K562 (cell line): Measurements from ENCODE around the gene UCHL5. TPM values are rescaled to one million over a fixed set of nuclear protein-coding genes. Genes with fewer than 3 reads are reported as not detected.

Experiments
- ARID1B ChIP-seq: fragments of 450-650 bp; IDR thresholded peaks from 2 replicates; pipeline ENCODE4 v1.6.1; 2016; ENCODE audit warnings: antibody characterized with exemption, mild to moderate bottlenecking, inconsistent platforms
- BRD4 ChIP-seq: fragments of 200-600 bp; sonication (generic); IDR thresholded peaks from 2 replicates; pipeline ENCODE4 v1.6.1; 2017; ENCODE audit warnings: inconsistent platforms
- BRF1 ChIP-seq: IDR thresholded peaks from 3 replicates; pipeline ENCODE4 v1.6.1; 2011; ENCODE audit warnings: borderline replicate concordance, mild to moderate bottlenecking; ENCODE audit not compliant: insufficient read length; ENCODE audit errors: extremely low read depth
- GATAD2B ChIP-seq: fragments of 450-650 bp; IDR thresholded peaks from 2 replicates; pipeline ENCODE4 v1.6.1; 2017; ENCODE audit warnings: mild to moderate bottlenecking, borderline replicate concordance
- HNRNPUL1 ChIP-seq: fragments of 200-400 bp; formaldehyde crosslinking; IDR thresholded peaks from 2 replicates; pipeline ENCODE4 v1.6.1; 2017; ENCODE audit warnings: low read length
- KLF10 ChIP-seq: fragments of 250-450 bp; sonication (Bioruptor Pico); IDR thresholded peaks from 2 replicates; pipeline ENCODE4 v1.6.1; 2021; ENCODE audit warnings: matching md5 sums
- MECOM ChIP-seq: fragments of 250-450 bp; sonication (Bioruptor Pico); IDR thresholded peaks from 2 replicates; pipeline ENCODE4 v1.8.0; 2022; ENCODE audit warnings: inconsistent platforms
- OTX1 ChIP-seq: fragments of 450-650 bp; formaldehyde crosslinking; IDR thresholded peaks from 2 replicates; pipeline ENCODE4 v1.4.0; 2022; ENCODE audit warnings: mild to moderate bottlenecking
- PHB ChIP-seq: fragments of 250-450 bp; sonication (Bioruptor Pico); IDR thresholded peaks from 2 replicates; pipeline ENCODE4 v1.5.0; 2021
- POLR2AphosphoS5 ChIP-seq: IDR thresholded peaks from 2 replicates; pipeline ENCODE4 v1.6.1; 2011; ENCODE audit warnings: mild to moderate bottlenecking, low read depth, low read length, moderate library complexity; ENCODE audit not compliant: control insufficient read depth, insufficient read depth
- SMC3 ChIP-seq: conservative IDR thresholded peaks from 2 replicates; pipeline ENCODE4 v1.6.1; 2011; ENCODE audit warnings: low read depth, low read length, improper control_type of control experiment; ENCODE audit not compliant: insufficient read depth
- STAT5A ChIP-seq: IDR thresholded peaks from 2 replicates; pipeline ENCODE4 v1.6.1; 2012; ENCODE audit warnings: low read length, inconsistent platforms, borderline replicate concordance
- TARDBP ChIP-seq: fragments of 450-650 bp; IDR thresholded peaks from 2 replicates; pipeline ENCODE4 v1.6.1; 2016
- TSC22D4 ChIP-seq: fragments of 450-650 bp; IDR thresholded peaks from 2 replicates; pipeline ENCODE4 v1.6.1; 2016; ENCODE audit warnings: missing genetic modification characterization, missing biosample characterization, control low read depth
- ZNF384 ChIP-seq: IDR thresholded peaks from 2 replicates; pipeline ENCODE4 v1.6.1; 2012; ENCODE audit warnings: low read depth, low read length, improper control_type of control experiment
- polyA plus RNA-seq, 8 experiments: library from polyadenylated mRNA; depleted of rRNA in 4 of 8; stranded (reverse) in 5 of 8; unstranded in 3 of 8; fragments of >200 nt; fragmentation: Nextera tagmentation in 2 of 8; fragmentation: Illumina TruSeq in 1 of 8; extraction: Ambion mirVana in 2 of 8; extraction: Trizol in 1 of 8; gene quantifications; 2 replicates each; pipeline versions ENCODE4 v1.2.1 to v1.2.3, GENCODE V29; 2011 to 2014; ENCODE audit warnings: inconsistent platforms in 1 of 8, missing spikeins in 1 of 8
- total RNA-seq, 7 experiments: library from RNA; depleted of rRNA in 6 of 7; stranded (reverse); fragments of >200 nt in 6 of 7; fragmentation: Illumina TruSeq in 2 of 7; extraction: Trizol in 2 of 7; gene quantifications; 2 replicates each; pipeline versions ENCODE4 v1.2.1 to v1.2.3, GENCODE V29; 2011 to 2021; ENCODE audit warnings: low replicate concordance in 1 of 7
- TF ChIP-seq, protein P1 (sequence below): fragments of 250-450 bp; sonication (Bioruptor Pico); IDR thresholded peaks from 2 replicates; pipeline ENCODE4 v1.8.0; 2022; ENCODE audit warnings: moderate library complexity, mild to moderate bottlenecking, inconsistent platforms
- TF ChIP-seq, protein P2 (sequence below): fragments of 450-650 bp; conservative IDR thresholded peaks from 2 replicates; pipeline ENCODE4 v1.6.1; 2016; ENCODE audit warnings: missing genetic modification characterization, low read depth, mild to moderate bottlenecking, missing compliant biosample characterization, moderate library complexity
- TF ChIP-seq, protein P3 (sequence below), 3 experiments: fragments of 200-800 bp in 1 of 3; fragments of 250-450 bp in 1 of 3; fragments of 450-650 bp in 1 of 3; sonication (Bioruptor Pico) in 1 of 3; sonication (Bioruptor generic) in 1 of 3; formaldehyde crosslinking in 1 of 3; IDR thresholded peaks; 2 replicates each; pipeline versions ENCODE4 v1.6.1 to v1.8.0; 2016 to 2022; ENCODE audit warnings: mild to moderate bottlenecking in 2 of 3, missing genetic modification characterization in 2 of 3, missing compliant biosample characterization in 1 of 3, moderate library complexity in 1 of 3
- TF ChIP-seq, protein P4 (sequence below), 2 experiments: IDR thresholded peaks; 2 replicates each; pipeline ENCODE4 v1.6.1; 2012; ENCODE audit warnings: improper control_type of control experiment in 2 of 2, low read depth in 2 of 2, low read length in 2 of 2, borderline replicate concordance in 1 of 2
- TF ChIP-seq, protein P5 (sequence below), 2 experiments: fragments of 450-650 bp; IDR thresholded peaks; 2 replicates each; pipeline ENCODE4 v1.6.1; 2016

Gene UCHL5
- total and polyA plus RNA-seq, 9 of the 15 experiments (the other 6 are each of a cell fraction or from before 2014, with no cell fraction given) = 61.0 to 206 (median 122) TPM

DNA sequence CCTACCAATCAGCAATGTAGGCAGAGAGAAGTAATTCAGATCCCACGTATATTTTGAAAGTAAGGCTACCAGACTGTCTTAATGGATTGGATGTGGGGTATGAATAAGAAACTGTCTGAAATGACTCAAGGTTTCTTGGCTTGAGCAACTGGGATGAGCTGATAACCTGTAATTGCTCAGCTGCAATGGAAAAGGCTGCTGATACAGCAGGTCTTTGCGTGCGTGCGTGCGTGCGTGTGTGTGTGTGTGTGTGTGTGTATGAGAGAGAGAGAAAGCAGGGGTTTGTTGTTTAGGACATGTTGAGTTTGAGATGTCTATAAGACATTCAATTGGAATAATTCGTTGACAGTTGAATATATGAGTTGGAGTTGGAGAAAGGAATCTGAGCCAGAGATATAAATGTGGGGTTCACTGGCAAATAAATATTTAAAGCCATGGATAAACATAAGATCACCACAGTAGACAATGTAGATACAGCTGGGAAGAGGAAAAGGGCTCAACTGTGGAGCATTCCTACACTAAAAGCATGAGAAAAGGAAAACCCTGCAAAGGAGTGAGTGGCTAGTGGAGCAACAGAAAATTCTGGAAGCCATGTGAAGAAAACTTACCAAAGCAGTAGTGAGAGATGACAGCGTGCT lies 72.9 kb downstream of the UCHL5 start (continued):
- TF ChIP-seq, protein P1, sequence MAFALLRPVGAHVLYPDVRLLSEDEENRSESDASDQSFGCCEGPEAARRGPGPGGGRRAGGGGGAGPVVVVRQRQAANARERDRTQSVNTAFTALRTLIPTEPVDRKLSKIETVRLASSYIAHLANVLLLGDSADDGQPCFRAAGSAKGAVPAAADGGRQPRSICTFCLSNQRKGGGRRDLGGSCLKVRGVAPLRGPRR (CRISPR knock-in tag) = no peak
- TF ChIP-seq HNRNPUL1 (no peak), MECOM (CRISPR knock-in tag) (0 out of 2 replicates have a peak, but pooled peaks have one; percentile 51), POLR2AphosphoS5 (peak; percentile 96), TARDBP (no peak), GATAD2B (0 out of 2 replicates have a peak, but pooled peaks have one; percentile 19), SMC3 (no peak), BRF1 (no peak), ZNF384 (no peak), KLF10 (no peak), PHB (CRISPR knock-in tag) (no peak), BRD4 (no peak), STAT5A (peak; percentile 87), TSC22D4 (tag) (no peak), OTX1 (CRISPR knock-in tag) (no peak), ARID1B (peak; percentile 99)
- TF ChIP-seq, protein P2, sequence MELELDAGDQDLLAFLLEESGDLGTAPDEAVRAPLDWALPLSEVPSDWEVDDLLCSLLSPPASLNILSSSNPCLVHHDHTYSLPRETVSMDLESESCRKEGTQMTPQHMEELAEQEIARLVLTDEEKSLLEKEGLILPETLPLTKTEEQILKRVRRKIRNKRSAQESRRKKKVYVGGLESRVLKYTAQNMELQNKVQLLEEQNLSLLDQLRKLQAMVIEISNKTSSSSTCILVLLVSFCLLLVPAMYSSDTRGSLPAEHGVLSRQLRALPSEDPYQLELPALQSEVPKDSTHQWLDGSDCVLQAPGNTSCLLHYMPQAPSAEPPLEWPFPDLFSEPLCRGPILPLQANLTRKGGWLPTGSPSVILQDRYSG (tag) = no peak
- TF ChIP-seq, protein P3, sequence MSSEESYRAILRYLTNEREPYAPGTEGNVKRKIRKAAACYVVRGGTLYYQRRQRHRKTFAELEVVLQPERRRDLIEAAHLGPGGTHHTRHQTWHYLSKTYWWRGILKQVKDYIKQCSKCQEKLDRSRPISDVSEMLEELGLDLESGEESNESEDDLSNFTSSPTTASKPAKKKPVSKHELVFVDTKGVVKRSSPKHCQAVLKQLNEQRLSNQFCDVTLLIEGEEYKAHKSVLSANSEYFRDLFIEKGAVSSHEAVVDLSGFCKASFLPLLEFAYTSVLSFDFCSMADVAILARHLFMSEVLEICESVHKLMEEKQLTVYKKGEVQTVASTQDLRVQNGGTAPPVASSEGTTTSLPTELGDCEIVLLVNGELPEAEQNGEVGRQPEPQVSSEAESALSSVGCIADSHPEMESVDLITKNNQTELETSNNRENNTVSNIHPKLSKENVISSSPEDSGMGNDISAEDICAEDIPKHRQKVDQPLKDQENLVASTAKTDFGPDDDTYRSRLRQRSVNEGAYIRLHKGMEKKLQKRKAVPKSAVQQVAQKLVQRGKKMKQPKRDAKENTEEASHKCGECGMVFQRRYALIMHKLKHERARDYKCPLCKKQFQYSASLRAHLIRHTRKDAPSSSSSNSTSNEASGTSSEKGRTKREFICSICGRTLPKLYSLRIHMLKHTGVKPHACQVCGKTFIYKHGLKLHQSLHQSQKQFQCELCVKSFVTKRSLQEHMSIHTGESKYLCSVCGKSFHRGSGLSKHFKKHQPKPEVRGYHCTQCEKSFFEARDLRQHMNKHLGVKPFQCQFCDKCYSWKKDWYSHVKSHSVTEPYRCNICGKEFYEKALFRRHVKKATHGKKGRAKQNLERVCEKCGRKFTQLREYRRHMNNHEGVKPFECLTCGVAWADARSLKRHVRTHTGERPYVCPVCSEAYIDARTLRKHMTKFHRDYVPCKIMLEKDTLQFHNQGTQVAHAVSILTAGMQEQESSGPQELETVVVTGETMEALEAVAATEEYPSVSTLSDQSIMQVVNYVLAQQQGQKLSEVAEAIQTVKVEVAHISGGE (CRISPR knock-in tag; IDR thresholded peaks at IDR 0.05) = peak in 1 of 3 experiments; percentile 66; a peak in 2 of 6 replicates
- TF ChIP-seq, protein P4, sequence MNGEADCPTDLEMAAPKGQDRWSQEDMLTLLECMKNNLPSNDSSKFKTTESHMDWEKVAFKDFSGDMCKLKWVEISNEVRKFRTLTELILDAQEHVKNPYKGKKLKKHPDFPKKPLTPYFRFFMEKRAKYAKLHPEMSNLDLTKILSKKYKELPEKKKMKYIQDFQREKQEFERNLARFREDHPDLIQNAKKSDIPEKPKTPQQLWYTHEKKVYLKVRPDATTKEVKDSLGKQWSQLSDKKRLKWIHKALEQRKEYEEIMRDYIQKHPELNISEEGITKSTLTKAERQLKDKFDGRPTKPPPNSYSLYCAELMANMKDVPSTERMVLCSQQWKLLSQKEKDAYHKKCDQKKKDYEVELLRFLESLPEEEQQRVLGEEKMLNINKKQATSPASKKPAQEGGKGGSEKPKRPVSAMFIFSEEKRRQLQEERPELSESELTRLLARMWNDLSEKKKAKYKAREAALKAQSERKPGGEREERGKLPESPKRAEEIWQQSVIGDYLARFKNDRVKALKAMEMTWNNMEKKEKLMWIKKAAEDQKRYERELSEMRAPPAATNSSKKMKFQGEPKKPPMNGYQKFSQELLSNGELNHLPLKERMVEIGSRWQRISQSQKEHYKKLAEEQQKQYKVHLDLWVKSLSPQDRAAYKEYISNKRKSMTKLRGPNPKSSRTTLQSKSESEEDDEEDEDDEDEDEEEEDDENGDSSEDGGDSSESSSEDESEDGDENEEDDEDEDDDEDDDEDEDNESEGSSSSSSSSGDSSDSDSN (IDR thresholded peaks at IDR 0.05; ENCODE audit: borderline replicate concordance in 1 of 2, low read depth in 2 of 2, low read length in 2 of 2) = no peak
- TF ChIP-seq, protein P5, sequence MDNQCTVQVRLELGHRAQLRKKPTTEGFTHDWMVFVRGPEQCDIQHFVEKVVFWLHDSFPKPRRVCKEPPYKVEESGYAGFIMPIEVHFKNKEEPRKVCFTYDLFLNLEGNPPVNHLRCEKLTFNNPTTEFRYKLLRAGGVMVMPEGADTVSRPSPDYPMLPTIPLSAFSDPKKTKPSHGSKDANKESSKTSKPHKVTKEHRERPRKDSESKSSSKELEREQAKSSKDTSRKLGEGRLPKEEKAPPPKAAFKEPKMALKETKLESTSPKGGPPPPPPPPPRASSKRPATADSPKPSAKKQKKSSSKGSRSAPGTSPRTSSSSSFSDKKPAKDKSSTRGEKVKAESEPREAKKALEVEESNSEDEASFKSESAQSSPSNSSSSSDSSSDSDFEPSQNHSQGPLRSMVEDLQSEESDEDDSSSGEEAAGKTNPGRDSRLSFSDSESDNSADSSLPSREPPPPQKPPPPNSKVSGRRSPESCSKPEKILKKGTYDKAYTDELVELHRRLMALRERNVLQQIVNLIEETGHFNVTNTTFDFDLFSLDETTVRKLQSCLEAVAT (IDR thresholded peaks at IDR 0.05) = peak; percentile 87
